ENCODE measurements around the gene PPARA.

- no peak for TF ChIP-seq CTCF (IDR thresholded peaks at IDR 0.05; ENCODE audit: insufficient read depth, low read depth, low read length)
- TF ChIP-seq EZH2 (IDR thresholded peaks at IDR 0.05; ENCODE audit: insufficient read depth, low read length), result no peak
Observed at GRCh38 chr22:46214616-46215015, 64.3 kb downstream of the PPARA start.

Data from astrocyte (in vitro differentiated cells and primary cell).